Loucy (cell line): ENCODE results near the gene MRTFB.

ENCODE experiments used
- H2AFZ ChIP-seq: fragments of 200-600 bp; sonication (generic); 2 replicates; pipeline ENCODE4 v1.6.0; 2016; ENCODE audit warnings: antibody characterized with exemption, mild to moderate bottlenecking, low read length, moderate library complexity
- H3F3A ChIP-seq: fragments of 200-600 bp; 2 replicates; pipeline ENCODE4 v1.6.0; 2016; ENCODE audit warnings: antibody characterized with exemption, low read depth, mild to moderate bottlenecking
- H3K27me3 ChIP-seq: fragments of 200-600 bp; sonication (generic); 2 replicates; pipeline ENCODE4 v1.6.1; 2014; ENCODE audit warnings: low read length, mild to moderate bottlenecking; ENCODE audit not compliant: insufficient read depth, poor library complexity, severe bottlenecking
- H3K36me3 ChIP-seq: fragments of 200-600 bp; sonication (generic); 2 replicates; pipeline ENCODE4 v1.6.1; 2016; ENCODE audit warnings: low read length; ENCODE audit not compliant: insufficient read depth
- H3K4me1 ChIP-seq: fragments of 200-600 bp; sonication (generic); 2 replicates; pipeline ENCODE4 v1.5.1; 2014; ENCODE audit warnings: low read length, mild to moderate bottlenecking; ENCODE audit not compliant: insufficient read depth, poor library complexity, severe bottlenecking
- H3K4me2 ChIP-seq: fragments of 200-600 bp; sonication (generic); 2 replicates; pipeline ENCODE4 v1.6.0; 2014; ENCODE audit warnings: antibody characterized with exemption, low read length, low read depth, mild to moderate bottlenecking; ENCODE audit not compliant: poor library complexity, severe bottlenecking
- H3K4me3 ChIP-seq: fragments of 200-600 bp; sonication (generic); 2 replicates; pipeline ENCODE4 v1.5.1; 2014; ENCODE audit warnings: low read length, mild to moderate bottlenecking, mixed read lengths; ENCODE audit not compliant: poor library complexity, severe bottlenecking
- H3K79me2 ChIP-seq: fragments of 200-600 bp; sonication (generic); 2 replicates; pipeline ENCODE4 v1.6.1; 2014; ENCODE audit warnings: low read length; ENCODE audit not compliant: insufficient read depth
- H3K9ac ChIP-seq: fragments of 200-600 bp; sonication (generic); 2 replicates; pipeline ENCODE4 v1.6.0; 2014; ENCODE audit warnings: mild to moderate bottlenecking, low read depth, low read length, moderate library complexity; ENCODE audit not compliant: poor library complexity, severe bottlenecking
- H3K9me2 ChIP-seq: fragments of 200-600 bp; sonication (generic); replicated peaks from 2 replicates; pipeline ENCODE4 v1.6.1; 2016; ENCODE audit warnings: low read depth, low read length, mixed read lengths
- H3K9me3 ChIP-seq: fragments of 200-600 bp; sonication (generic); 2 replicates; pipeline ENCODE4 v1.6.1; 2014; ENCODE audit warnings: mild to moderate bottlenecking, antibody characterized with exemption, low read length, low read depth; ENCODE audit not compliant: insufficient read depth
- H4K20me1 ChIP-seq: fragments of 200-600 bp; sonication (generic); 2 replicates; pipeline ENCODE4 v1.6.0; 2014; ENCODE audit warnings: antibody characterized with exemption, low read length, mild to moderate bottlenecking; ENCODE audit not compliant: insufficient read depth, poor library complexity, severe bottlenecking
- EZH2phosphoT487 ChIP-seq: fragments of 200-600 bp; IDR thresholded peaks from 2 replicates; pipeline ENCODE4 v1.6.1; 2018; ENCODE audit warnings: antibody characterized with exemption, mild to moderate bottlenecking, moderate library complexity, borderline replicate concordance
- TF ChIP-seq, protein P1 (sequence below): fragments of 200-600 bp; sonication (generic); conservative IDR thresholded peaks from 2 replicates; pipeline ENCODE4 v1.5.1; 2014; ENCODE audit warnings: mild to moderate bottlenecking, antibody characterized with exemption, low read length

MRTFB gene

DNA sequence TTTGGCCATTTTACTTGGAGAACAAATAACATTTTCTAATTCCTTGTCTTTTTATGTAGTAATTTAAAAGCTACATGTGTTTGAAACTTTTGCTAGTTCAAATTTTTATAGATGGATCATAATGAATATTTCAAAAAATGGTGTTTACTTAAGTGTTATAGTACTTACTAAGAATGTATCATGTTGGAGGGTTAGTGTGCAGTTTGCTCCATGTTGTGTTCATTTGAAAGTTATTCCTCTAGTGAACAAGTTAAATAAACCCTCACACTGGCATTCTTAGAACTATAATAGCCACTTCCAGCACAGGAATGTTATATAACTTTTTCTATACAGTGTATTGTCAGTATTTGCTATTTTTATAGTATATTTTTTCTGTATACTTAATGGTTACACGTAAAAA is 62.8 kb downstream of the MRTFB start:
- no peak overlapping the region for H3K4me2 ChIP-seq
- H3K36me3 ChIP-seq, result no peaks in the 10 kb centered on the region
- TF ChIP-seq, protein P1, sequence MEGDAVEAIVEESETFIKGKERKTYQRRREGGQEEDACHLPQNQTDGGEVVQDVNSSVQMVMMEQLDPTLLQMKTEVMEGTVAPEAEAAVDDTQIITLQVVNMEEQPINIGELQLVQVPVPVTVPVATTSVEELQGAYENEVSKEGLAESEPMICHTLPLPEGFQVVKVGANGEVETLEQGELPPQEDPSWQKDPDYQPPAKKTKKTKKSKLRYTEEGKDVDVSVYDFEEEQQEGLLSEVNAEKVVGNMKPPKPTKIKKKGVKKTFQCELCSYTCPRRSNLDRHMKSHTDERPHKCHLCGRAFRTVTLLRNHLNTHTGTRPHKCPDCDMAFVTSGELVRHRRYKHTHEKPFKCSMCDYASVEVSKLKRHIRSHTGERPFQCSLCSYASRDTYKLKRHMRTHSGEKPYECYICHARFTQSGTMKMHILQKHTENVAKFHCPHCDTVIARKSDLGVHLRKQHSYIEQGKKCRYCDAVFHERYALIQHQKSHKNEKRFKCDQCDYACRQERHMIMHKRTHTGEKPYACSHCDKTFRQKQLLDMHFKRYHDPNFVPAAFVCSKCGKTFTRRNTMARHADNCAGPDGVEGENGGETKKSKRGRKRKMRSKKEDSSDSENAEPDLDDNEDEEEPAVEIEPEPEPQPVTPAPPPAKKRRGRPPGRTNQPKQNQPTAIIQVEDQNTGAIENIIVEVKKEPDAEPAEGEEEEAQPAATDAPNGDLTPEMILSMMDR, result no peak
- no peak for TF ChIP-seq EZH2phosphoT487
- no peaks in the 10 kb centered on the region for H3K9me3 ChIP-seq
- H4K20me1 ChIP-seq, result no peaks in the 10 kb centered on the region
- no peak overlapping the region for H3K4me3 ChIP-seq
- no peaks in the 10 kb centered on the region for H3K79me2 ChIP-seq
- H3K27me3 ChIP-seq, result no peaks in the 10 kb centered on the region
- no peak overlapping the region for H2AFZ ChIP-seq
- no peaks in the 10 kb centered on the region for H3K4me1 ChIP-seq
- no peaks in the 10 kb centered on the region for H3F3A ChIP-seq
- H3K9ac ChIP-seq, result no peak overlapping the region
- no peaks in the 10 kb centered on the region for H3K9me2 ChIP-seq

DNA sequence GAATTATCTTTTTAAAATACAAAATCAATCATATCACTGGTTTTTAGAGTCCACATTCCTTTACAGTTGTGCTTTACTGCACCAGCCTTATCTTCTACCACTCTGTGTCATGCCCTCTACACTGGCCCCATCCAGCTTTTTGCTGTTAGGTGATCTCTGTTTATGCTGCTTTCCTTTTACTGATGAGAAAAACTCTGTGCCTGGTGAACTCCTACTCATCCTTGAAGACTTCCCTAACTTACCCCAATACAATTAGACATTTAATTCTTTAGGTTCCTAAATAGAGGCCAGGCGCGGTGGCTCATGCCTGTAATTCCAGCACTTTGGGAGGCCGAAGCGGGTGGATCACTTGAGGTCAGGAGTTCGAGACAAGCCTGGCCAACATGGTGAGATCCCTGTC is 64.6 kb downstream of the MRTFB start:
- Histone ChIP-seq H3K27me3 (no peaks in the 10 kb centered on the region), H4K20me1 (no peaks in the 10 kb centered on the region), H2AFZ (no peak overlapping the region), H3K4me3 (no peak overlapping the region), H3K79me2 (no peaks in the 10 kb centered on the region), H3K9me2 (no peaks in the 10 kb centered on the region), H3F3A (no peaks in the 10 kb centered on the region), H3K4me2 (no peak overlapping the region), H3K9ac (no peak overlapping the region), H3K4me1 (no peaks in the 10 kb centered on the region), H3K36me3 (no peaks in the 10 kb centered on the region), H3K9me3 (no peaks in the 10 kb centered on the region)
- TF ChIP-seq, protein P1, result no peak
- TF ChIP-seq EZH2phosphoT487, result no peak

DNA sequence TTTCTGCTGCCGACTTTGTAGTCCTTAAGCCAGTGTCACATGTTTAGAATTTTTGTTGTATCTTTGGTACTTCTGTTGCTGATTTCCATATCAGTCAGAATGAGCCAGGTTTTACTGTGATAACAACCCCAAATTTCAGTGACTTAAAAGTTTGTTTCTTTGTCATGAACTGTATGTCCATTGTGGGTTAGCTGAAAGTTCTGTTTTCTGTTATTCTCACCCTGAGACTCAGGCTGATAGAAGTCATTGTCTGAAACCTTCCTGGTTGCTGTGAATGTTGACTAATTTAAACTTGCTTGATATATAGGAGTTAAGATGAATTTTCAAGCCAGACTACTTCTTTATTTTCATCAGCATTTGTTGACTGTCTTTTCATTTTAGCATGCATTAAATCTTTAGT is 68.8 kb downstream of the MRTFB start:
- Histone ChIP-seq H3K9ac (no peak overlapping the region), H3K9me3 (no peaks in the 10 kb centered on the region), H3K4me3 (no peak overlapping the region), H3K36me3 (no peaks in the 10 kb centered on the region), H3K4me2 (no peak overlapping the region), H3K4me1 (no peaks in the 10 kb centered on the region), H3F3A (no peaks in the 10 kb centered on the region), H3K9me2 (no peaks in the 10 kb centered on the region), H3K27me3 (no peaks in the 10 kb centered on the region), H4K20me1 (no peaks in the 10 kb centered on the region), H2AFZ (no peak overlapping the region), H3K79me2 (no peaks in the 10 kb centered on the region)
- TF ChIP-seq EZH2phosphoT487, result no peak
- TF ChIP-seq, protein P1, result no peak
